ENCODE results near the gene PLK5. TPM values are rescaled to one million over a fixed set of nuclear protein-coding genes. Genes with fewer than 3 reads are reported as not detected.

The PLK5 gene
- total RNA-seq, 1 experiment from 2014 or later: not detected

- DNase-seq (ENCODE audit: low read depth): no peak
Measured at GRCh38 chr19:1555487-1556389, 31.9 kb downstream of the PLK5 start.

- no peak for DNase-seq (ENCODE audit: low read depth)
Measured at GRCh38 chr19:1556390-1557070, 32.7 kb downstream of the PLK5 start.

GRCh38 chr19:1558552-1558951 lies 34.7 kb downstream of the PLK5 start:
- DNase-seq (ENCODE audit: low read depth): no peak

GRCh38 chr19:1560286-1560882 lies 36.5 kb downstream of the PLK5 start:
- DNase-seq (ENCODE audit: low read depth): no peak

- no peak for DNase-seq (ENCODE audit: low read depth)
Measured at GRCh38 chr19:1561236-1561842, 37.5 kb downstream of the PLK5 start.

- DNase-seq (ENCODE audit: low read depth): no peak
Measured at GRCh38 chr19:1563251-1563650, 39.4 kb downstream of the PLK5 start.

- no peak for DNase-seq (ENCODE audit: low read depth)
Measured at GRCh38 chr19:1566392-1567115, 42.7 kb downstream of the PLK5 start.

- DNase-seq (ENCODE audit: low read depth): no peak
Measured at GRCh38 chr19:1567116-1567847, 43.4 kb downstream of the PLK5 start.

- DNase-seq (ENCODE audit: low read depth): no peak
Measured at GRCh38 chr19:1567848-1568227, 44.0 kb downstream of the PLK5 start.

GRCh38 chr19:1568320-1569019 lies 44.6 kb downstream of the PLK5 start, which contains the start of gene MEX3D:
Gene MEX3D, minus strand, starts transcription at chr19:1568325. Its CDS starts 267 bp downstream, at chr19:1568058.
- DNase-seq (ENCODE audit: low read depth): no peak

GRCh38 chr19:1569997-1570396 lies 46.1 kb downstream of the PLK5 start:
- DNase-seq (ENCODE audit: low read depth): no peak

- no peak for DNase-seq (ENCODE audit: low read depth)
Measured at GRCh38 chr19:1570836-1571235, 47.0 kb downstream of the PLK5 start.

- no peak for DNase-seq (ENCODE audit: low read depth)
Measured at GRCh38 chr19:1571358-1571757, 47.5 kb downstream of the PLK5 start.

- no peak for DNase-seq (ENCODE audit: low read depth)
Measured at GRCh38 chr19:1572795-1573194, 48.9 kb downstream of the PLK5 start.

- DNase-seq (ENCODE audit: low read depth): no peak
Measured at GRCh38 chr19:1574354-1575136, 50.7 kb downstream of the PLK5 start.

GRCh38 chr19:1575323-1576241 lies 51.7 kb downstream of the PLK5 start:
- no peak for DNase-seq (ENCODE audit: low read depth)

GRCh38 chr19:1576242-1577089 lies 52.6 kb downstream of the PLK5 start:
- no peak for DNase-seq (ENCODE audit: low read depth)
